Neural progenitor cell (in vitro differentiated cells): ENCODE measurements around the gene MORC2. TPM values are rescaled to one million over a fixed set of nuclear protein-coding genes. Genes with fewer than 3 reads are reported as not detected.

Source experiments
- DNase-seq: peaks from one replicate; pipeline ENCODE4 v3.0.0-alpha.2; 2016; ENCODE audit warnings: low spot score
- H2AFZ ChIP-seq: fragments of 200-600 bp; sonication (generic); replicated peaks from 2 replicates; pipeline ENCODE4 v1.6.1; 2016; ENCODE audit warnings: antibody characterized with exemption
- H3F3A ChIP-seq: fragments of 200-600 bp; sonication (generic); 2 replicates; pipeline ENCODE4 v1.6.1; 2016; ENCODE audit warnings: antibody characterized with exemption, low read depth
- H3K27ac ChIP-seq: fragments of 200-600 bp; sonication (generic); 2 replicates; pipeline ENCODE4 v1.5.1; 2016; ENCODE audit warnings: mild to moderate bottlenecking
- H3K27me3 ChIP-seq: fragments of 200-600 bp; sonication (generic); 2 replicates; pipeline ENCODE4 v1.6.1; 2016; ENCODE audit warnings: mild to moderate bottlenecking, moderate library complexity
- H3K36me3 ChIP-seq: fragments of 200-600 bp; sonication (generic); 2 replicates; pipeline ENCODE4 v1.5.1; 2016
- H3K4me1 ChIP-seq: fragments of 200-600 bp; sonication (generic); 2 replicates; pipeline ENCODE4 v1.6.1; 2016; ENCODE audit warnings: mixed run types
- H3K4me2 ChIP-seq: fragments of 200-600 bp; sonication (generic); 2 replicates; pipeline ENCODE4 v1.6.1; 2016
- H3K4me3 ChIP-seq: fragments of 200-600 bp; sonication (generic); 2 replicates; pipeline ENCODE4 v1.5.1; 2016
- H3K79me2 ChIP-seq: fragments of 200-600 bp; sonication (generic); 2 replicates; pipeline ENCODE4 v1.6.1; 2016; ENCODE audit warnings: low read depth
- H3K9ac ChIP-seq: fragments of 200-600 bp; sonication (generic); 2 replicates; pipeline ENCODE4 v1.6.1; 2016
- H3K9me3 ChIP-seq: fragments of 200-600 bp; sonication (generic); 2 replicates; pipeline ENCODE4 v1.5.1; 2016; ENCODE audit warnings: low read depth
- H4K20me1 ChIP-seq: fragments of 200-600 bp; sonication (generic); 2 replicates; pipeline ENCODE4 v1.6.1; 2016; ENCODE audit warnings: low read depth
- H3K27ac Mint-ChIP-seq: 3 replicates; pipeline ENCODE4 v1.8.0; 2021; ENCODE audit warnings: mixed read lengths
- H3K27me3 Mint-ChIP-seq: 2 replicates; pipeline ENCODE4 v1.8.0; 2022; ENCODE audit warnings: low read depth, mild to moderate bottlenecking, inconsistent platforms, moderate library complexity, mixed read lengths; ENCODE audit not compliant: insufficient read depth
- H3K36me3 Mint-ChIP-seq: 3 replicates; pipeline ENCODE4 v1.8.0; 2021; ENCODE audit warnings: mixed read lengths
- H3K4me1 Mint-ChIP-seq: 3 replicates; pipeline ENCODE4 v1.8.0; 2021; ENCODE audit warnings: mixed read lengths
- H3K4me3 Mint-ChIP-seq: 3 replicates; pipeline ENCODE4 v1.8.0; 2021; ENCODE audit warnings: mild to moderate bottlenecking, moderate library complexity, mixed read lengths
- H3K9me3 Mint-ChIP-seq: 3 replicates; pipeline ENCODE4 v1.8.0; 2020; ENCODE audit warnings: mixed read lengths
- EZH2 ChIP-seq: fragments of 200-600 bp; sonication (generic); IDR thresholded peaks from 2 replicates; pipeline ENCODE4 v1.6.1; 2017; ENCODE audit warnings: antibody characterized with exemption, mild to moderate bottlenecking, moderate library complexity
- EZH2phosphoT487 ChIP-seq: fragments of 200-600 bp; sonication (generic); IDR thresholded peaks from 2 replicates; pipeline ENCODE4 v1.6.1; 2017; ENCODE audit warnings: antibody characterized with exemption
- total RNA-seq: library from RNA; depleted of rRNA; stranded (reverse); fragments of >200 nt; gene quantifications from 2 replicates; pipeline ENCODE4 v1.2.3, GENCODE V29; 2015; ENCODE audit warnings: low replicate concordance
- TF ChIP-seq, protein P1 (sequence below): fragments of 200-600 bp; sonication (generic); IDR thresholded peaks from 2 replicates; pipeline ENCODE4 v1.5.1; 2017; ENCODE audit warnings: antibody characterized with exemption, mild to moderate bottlenecking

Gene MORC2
- total RNA-seq, 1 donor from 2014 or later, result 29.8 TPM

DNA sequence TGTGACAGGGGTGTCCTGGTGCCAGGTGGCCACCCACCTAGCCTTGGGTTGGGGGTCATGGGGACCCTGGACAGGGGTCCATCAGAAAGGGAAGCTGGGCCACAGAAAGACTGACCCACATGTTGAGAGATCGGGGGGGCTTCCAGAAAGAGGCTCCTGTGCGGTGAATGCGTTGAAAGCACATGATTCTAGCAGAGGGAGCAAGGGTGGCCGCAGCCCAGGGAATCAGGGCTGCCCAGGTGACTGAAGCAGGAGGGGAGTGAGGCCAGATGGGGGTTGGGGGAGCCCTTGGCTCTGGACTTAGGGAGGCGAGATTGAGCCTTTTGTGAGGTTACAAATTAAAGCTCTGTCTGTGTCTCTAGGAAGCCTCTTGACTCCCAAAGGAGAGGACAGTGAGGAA lies 80.7 kb downstream of the MORC2 start:
- Mint-ChIP-seq H3K9me3 (no peaks in the 10 kb centered on the region), H3K27me3 (peaks cover 7% of the 10 kb centered on the region), H3K27ac (no peak overlapping the region), H3K4me3 (no peak overlapping the region), H3K36me3 (peaks cover 5% of the 10 kb centered on the region), H3K4me1 (no peaks in the 10 kb centered on the region)
- Histone ChIP-seq H3K4me2 (no peak overlapping the region), H4K20me1 (no peaks in the 10 kb centered on the region), H3K9ac (no peak overlapping the region), H3K27me3 (no peaks in the 10 kb centered on the region), H3K4me1 (no peaks in the 10 kb centered on the region), H3K4me3 (no peak overlapping the region), H3K9me3 (no peaks in the 10 kb centered on the region), H3F3A (no peaks in the 10 kb centered on the region), H3K79me2 (no peaks in the 10 kb centered on the region), H3K27ac (no peak overlapping the region), H2AFZ (no peak overlapping the region), H3K36me3 (no peaks in the 10 kb centered on the region)
- TF ChIP-seq, protein P1, sequence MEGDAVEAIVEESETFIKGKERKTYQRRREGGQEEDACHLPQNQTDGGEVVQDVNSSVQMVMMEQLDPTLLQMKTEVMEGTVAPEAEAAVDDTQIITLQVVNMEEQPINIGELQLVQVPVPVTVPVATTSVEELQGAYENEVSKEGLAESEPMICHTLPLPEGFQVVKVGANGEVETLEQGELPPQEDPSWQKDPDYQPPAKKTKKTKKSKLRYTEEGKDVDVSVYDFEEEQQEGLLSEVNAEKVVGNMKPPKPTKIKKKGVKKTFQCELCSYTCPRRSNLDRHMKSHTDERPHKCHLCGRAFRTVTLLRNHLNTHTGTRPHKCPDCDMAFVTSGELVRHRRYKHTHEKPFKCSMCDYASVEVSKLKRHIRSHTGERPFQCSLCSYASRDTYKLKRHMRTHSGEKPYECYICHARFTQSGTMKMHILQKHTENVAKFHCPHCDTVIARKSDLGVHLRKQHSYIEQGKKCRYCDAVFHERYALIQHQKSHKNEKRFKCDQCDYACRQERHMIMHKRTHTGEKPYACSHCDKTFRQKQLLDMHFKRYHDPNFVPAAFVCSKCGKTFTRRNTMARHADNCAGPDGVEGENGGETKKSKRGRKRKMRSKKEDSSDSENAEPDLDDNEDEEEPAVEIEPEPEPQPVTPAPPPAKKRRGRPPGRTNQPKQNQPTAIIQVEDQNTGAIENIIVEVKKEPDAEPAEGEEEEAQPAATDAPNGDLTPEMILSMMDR, result no peak
- TF ChIP-seq EZH2, result no peak
- TF ChIP-seq EZH2phosphoT487, result no peak
- no peak for DNase-seq

DNA sequence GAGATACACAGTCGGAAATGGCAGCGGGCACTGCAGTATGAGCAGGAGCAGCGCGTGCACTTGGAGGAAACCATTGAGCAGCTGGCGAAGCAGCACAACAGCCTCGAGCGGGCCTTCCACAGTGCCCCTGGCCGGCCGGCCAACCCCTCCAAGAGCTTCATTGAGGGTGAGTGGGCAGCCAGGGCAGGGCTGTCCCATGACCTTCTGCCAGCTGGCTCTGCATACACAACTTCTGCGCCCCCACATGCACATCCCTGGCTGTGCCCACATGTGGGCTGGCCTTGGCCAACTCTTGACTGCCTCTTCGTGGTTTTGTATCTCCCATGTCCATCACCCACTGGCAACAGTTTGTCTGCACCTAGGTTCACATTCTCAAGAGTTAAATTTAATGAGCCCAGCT lies 81.1 kb downstream of the MORC2 start:
- no peak overlapping the region for H3K4me3 Mint-ChIP-seq
- no peaks in the 10 kb centered on the region for H3K27me3 ChIP-seq
- no peak for TF ChIP-seq EZH2

GRCh38 chr22:30885591-30885990 lies 83.0 kb downstream of the MORC2 start:
- Histone ChIP-seq H2AFZ (no peak overlapping the region), H3K36me3 (no peaks in the 10 kb centered on the region), H3K27ac (no peak overlapping the region), H4K20me1 (no peaks in the 10 kb centered on the region), H3K27me3 (no peaks in the 10 kb centered on the region), H3K79me2 (no peaks in the 10 kb centered on the region), H3F3A (no peaks in the 10 kb centered on the region), H3K4me3 (no peak overlapping the region), H3K9me3 (no peaks in the 10 kb centered on the region), H3K4me1 (peaks cover 16% of the 10 kb centered on the region), H3K4me2 (no peak overlapping the region), H3K9ac (no peak overlapping the region)
- TF ChIP-seq, protein P1, result no peak
- TF ChIP-seq EZH2phosphoT487, result no peak
- no peak overlapping the region for H3K27ac Mint-ChIP-seq
- H3K27me3 Mint-ChIP-seq, result peaks cover 7% of the 10 kb centered on the region
- no peak for DNase-seq
- no peaks in the 10 kb centered on the region for H3K9me3 Mint-ChIP-seq
- H3K4me3 Mint-ChIP-seq, result no peak overlapping the region
- H3K36me3 Mint-ChIP-seq, result peaks cover 4% of the 10 kb centered on the region
- H3K4me1 Mint-ChIP-seq, result peaks cover 4% of the 10 kb centered on the region

More for the DNA sequence above, 81.1 kb downstream of the MORC2 start:
- Histone ChIP-seq H3K4me1 (no peaks in the 10 kb centered on the region), H3K27ac (no peak overlapping the region), H4K20me1 (no peaks in the 10 kb centered on the region), H3K4me3 (no peak overlapping the region), H3K79me2 (no peaks in the 10 kb centered on the region), H3K36me3 (no peaks in the 10 kb centered on the region), H3K9ac (no peak overlapping the region), H3K9me3 (no peaks in the 10 kb centered on the region), H3K4me2 (no peak overlapping the region), H3F3A (no peaks in the 10 kb centered on the region), H2AFZ (no peak overlapping the region)
- no peak overlapping the region for H3K27ac Mint-ChIP-seq
- peaks cover 7% of the 10 kb centered on the region for H3K27me3 Mint-ChIP-seq
- no peaks in the 10 kb centered on the region for H3K9me3 Mint-ChIP-seq
- peaks cover 5% of the 10 kb centered on the region for H3K36me3 Mint-ChIP-seq
- H3K4me1 Mint-ChIP-seq, result no peaks in the 10 kb centered on the region
- no peak for DNase-seq

- no peak overlapping the region for H3K9ac ChIP-seq
- H2AFZ ChIP-seq, result no peak overlapping the region
- no peak overlapping the region for H3K27ac ChIP-seq
- Mint-ChIP-seq H3K36me3 (peaks cover 4% of the 10 kb centered on the region), H3K27ac (no peak overlapping the region), H3K9me3 (no peaks in the 10 kb centered on the region), H3K4me1 (peaks cover 4% of the 10 kb centered on the region), H3K27me3 (peaks cover 5% of the 10 kb centered on the region), H3K4me3 (no peak overlapping the region)
- H3K79me2 ChIP-seq, result no peaks in the 10 kb centered on the region
- H4K20me1 ChIP-seq, result no peaks in the 10 kb centered on the region
- H3K4me3 ChIP-seq, result no peak overlapping the region
- no peaks in the 10 kb centered on the region for H3K36me3 ChIP-seq
- DNase-seq, result no peak
- no peaks in the 10 kb centered on the region for H3K9me3 ChIP-seq
- no peak for TF ChIP-seq EZH2phosphoT487
- peaks cover 16% of the 10 kb centered on the region for H3K4me1 ChIP-seq
- no peaks in the 10 kb centered on the region for H3K27me3 ChIP-seq
- H3F3A ChIP-seq, result no peaks in the 10 kb centered on the region
- no peak overlapping the region for H3K4me2 ChIP-seq
These were observed 83.6 kb downstream of the MORC2 start for GRCh38 chr22:30885001-30885366.
